Heart right ventricle (tissue), 16 donors: Measurements from ENCODE around the gene MGAM2. TPM values are rescaled to one million over a fixed set of nuclear protein-coding genes. Genes with fewer than 3 reads are reported as not detected.

Experiments used
- ATAC-seq, 8 donors: fragments of 200-7000 bp; cut with Tn5 transposase; one replicate each; pipeline ENCODE4 v1.9.1; 2020; ENCODE audit warnings: mild to moderate bottlenecking in 8 of 8, moderate library complexity in 8 of 8, moderate number of reproducible peaks in 1 of 8
- DNase-seq, 2 donors: peaks; one replicate each; pipeline ENCODE4 v3.0.0-alpha.2; 2020
- H3K27ac ChIP-seq, 10 donors: fragments of 200-600 bp; sonication (generic) in 2 of 10; one replicate each; pipeline versions ENCODE4 v1.5.0 to v1.8.0; 2020 to 2022; ENCODE audit warnings: mild to moderate bottlenecking in 3 of 10
- H3K27me3 ChIP-seq, 7 donors: fragments of 200-600 bp; one replicate each; pipeline ENCODE4 v1.8.0; 2021 to 2022; ENCODE audit warnings: mild to moderate bottlenecking in 2 of 7
- H3K36me3 ChIP-seq, 9 donors: fragments of 200-600 bp; sonication (generic) in 1 of 9; one replicate each; pipeline versions ENCODE4 v1.5.0 to v1.8.0; 2020 to 2022; ENCODE audit warnings: mild to moderate bottlenecking in 2 of 9
- H3K4me1 ChIP-seq, 9 donors: fragments of 200-600 bp; sonication (generic) in 1 of 9; one replicate each; pipeline versions ENCODE4 v1.5.0 to v1.8.0; 2020 to 2022; ENCODE audit warnings: mild to moderate bottlenecking in 4 of 9
- H3K4me3 ChIP-seq, 10 donors: fragments of 200-600 bp; sonication (generic) in 2 of 10; one replicate each; pipeline versions ENCODE4 v1.5.0 to v1.8.0; 2020 to 2022; ENCODE audit warnings: mild to moderate bottlenecking in 7 of 10, moderate library complexity in 2 of 10
- H3K9me3 ChIP-seq, 11 donors: fragments of 200-600 bp in 10 of 11; sonication (generic) in 2 of 11; one replicate each; pipeline versions ENCODE4 v1.5.0 to v1.8.0; 2013 to 2022; ENCODE audit warnings: mild to moderate bottlenecking in 2 of 11, control low read depth in 1 of 11, moderate library complexity in 1 of 11
- WGBS, 2 donors: extraction: QIAGEN DNeasy Blood & Tissue Kit; methylation state at CpG; one replicate each; pipeline ENCODE4 v1.1.7; 2013; ENCODE audit warnings: inconsistent platforms in 1 of 2; 5-methylcytosine and 5-hydroxymethylcytosine counted together
- intact Hi-C, 10 donors: fragments of 100-400 bp; cut with DNase I; formaldehyde crosslinking; loops; one replicate each; pipeline versions ENCODE4 v1.11.1 to v1.14.2; 2022
- polyA plus RNA-seq, 2 donors: library from polyadenylated mRNA; stranded (reverse); fragments of 200-250 nt; gene quantifications; one replicate each; pipeline ENCODE4 v1.2.3, GENCODE V29; 2013
- total RNA-seq, 10 donors: library from RNA; stranded (reverse); fragmentation: NEBNext Ultra II Directional in 3 of 10; extraction: Animal tissue kit (Norgen Biotek cat#: 25700) in 3 of 10; gene quantifications; one replicate each; pipeline versions ENCODE4 v1.2.1 to v1.2.4, GENCODE V29; 2021 to 2023
- TF ChIP-seq, protein P1 (sequence below), 9 donors: fragments of 200-600 bp; sonication (generic) in 2 of 9; IDR thresholded peaks; one replicate each; pipeline versions ENCODE4 v1.5.0 to v1.8.0; 2021 to 2022; ENCODE audit warnings: antibody characterized with exemption in 9 of 9, mild to moderate bottlenecking in 5 of 9, moderate library complexity in 1 of 9
- donor health status: Arrhythmogenic right ventricular cardiomyopathy.
- donor health status: ischemic (EF 13 %, LVEDD 7.1; RV severe dilation, severe dysfunction).
- donor health status: healthy with polysubstance abuse.
- donor health status: DM: no; HTN: yes; CAD: no.
- donor health status: DM: no; HTN: no; CAD: no.
- donor health status: ischemic (EF 25% LVEDD 6.9; RV normal size, moderate dysfunction).
- donor health status: ischemic (EF 25% LVEDD 5.7; RV mildly dilated, moderate dysfunction).
- donor health status: healthy.
- donor health status: DM: yes; HTN: yes; CAD: no.
- donor health status: Ischemic cardiomyopathy.
- donor health status: ischemic (EF 35%, LVEDD 5.7; RV mildly dilated, moderate dysfunction).
- donor health status: nonischemic (EF 11% LVEDD 7.7; RV severe dilation, severe dysfunction).
- donor health status: DM: yes; HTN: yes; CAD: no.
- donor health status: PGD.
- donor health status: ischemic (EF 29% LVEDD 5.4; RV normal size, mild dysfunction).
- donor health status: nonischemic (EF 23%, LVEDD 6.1; RV moderate dilation, normal function).

Gene MGAM2
- total and polyA plus RNA-seq, 12 donors: 0.05 to 0.09 (median 0.08) TPM; not detected in 9

DNA sequence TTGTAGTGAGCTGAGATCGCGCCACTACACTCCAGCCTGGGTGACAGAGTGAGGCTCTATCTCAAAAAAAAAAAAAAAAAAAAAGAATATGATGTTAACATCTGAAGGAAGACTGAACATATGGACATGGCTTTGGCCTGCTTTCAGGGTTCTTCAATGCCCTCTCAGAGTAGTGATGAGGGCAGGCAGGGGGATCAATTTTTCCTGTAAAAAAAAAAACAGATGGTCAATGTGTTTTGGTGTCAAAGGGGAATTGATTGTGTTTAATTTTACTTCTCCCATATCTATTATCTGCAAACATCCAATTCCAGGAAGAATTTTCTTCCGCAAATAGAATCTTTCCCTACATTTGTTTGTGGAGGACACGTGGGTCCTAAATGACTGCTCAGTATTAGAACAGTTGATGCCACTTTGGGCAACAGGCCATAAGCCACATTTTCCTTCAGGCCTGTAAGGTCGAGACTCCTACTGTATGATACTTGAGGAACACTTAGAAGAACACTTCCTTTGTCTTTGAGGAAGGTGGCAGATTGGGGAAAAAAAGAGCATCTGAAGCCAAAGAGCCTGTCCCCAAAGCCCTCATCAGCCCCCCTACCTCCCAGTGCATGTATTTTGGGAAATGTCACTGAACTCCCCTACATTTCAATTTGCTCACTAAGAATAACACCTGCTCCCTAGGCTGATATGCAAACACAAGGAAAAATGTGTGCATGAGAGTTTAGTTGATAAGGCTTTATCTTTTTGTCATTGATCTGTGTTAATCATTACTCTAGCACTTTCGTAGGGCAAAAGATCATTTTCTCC lies 28.3 kb downstream of the MGAM2 start:
- DNase-seq (no peak), ATAC-seq (no peak)
- intact Hi-C loops: no loop called here
- Histone ChIP-seq H3K4me3 (no peak overlapping the region), H3K9me3 (no peaks in the 10 kb centered on the region), H3K4me1 (no peaks in the 10 kb centered on the region), H3K27ac (no peak overlapping the region), H3K36me3 (no peaks in the 10 kb centered on the region), H3K27me3 (no peaks in the 10 kb centered on the region)
- 65 to 66% methylated on average over 6 of the region's 6 CpGs for WGBS, 2 donors
- TF ChIP-seq, protein P1, sequence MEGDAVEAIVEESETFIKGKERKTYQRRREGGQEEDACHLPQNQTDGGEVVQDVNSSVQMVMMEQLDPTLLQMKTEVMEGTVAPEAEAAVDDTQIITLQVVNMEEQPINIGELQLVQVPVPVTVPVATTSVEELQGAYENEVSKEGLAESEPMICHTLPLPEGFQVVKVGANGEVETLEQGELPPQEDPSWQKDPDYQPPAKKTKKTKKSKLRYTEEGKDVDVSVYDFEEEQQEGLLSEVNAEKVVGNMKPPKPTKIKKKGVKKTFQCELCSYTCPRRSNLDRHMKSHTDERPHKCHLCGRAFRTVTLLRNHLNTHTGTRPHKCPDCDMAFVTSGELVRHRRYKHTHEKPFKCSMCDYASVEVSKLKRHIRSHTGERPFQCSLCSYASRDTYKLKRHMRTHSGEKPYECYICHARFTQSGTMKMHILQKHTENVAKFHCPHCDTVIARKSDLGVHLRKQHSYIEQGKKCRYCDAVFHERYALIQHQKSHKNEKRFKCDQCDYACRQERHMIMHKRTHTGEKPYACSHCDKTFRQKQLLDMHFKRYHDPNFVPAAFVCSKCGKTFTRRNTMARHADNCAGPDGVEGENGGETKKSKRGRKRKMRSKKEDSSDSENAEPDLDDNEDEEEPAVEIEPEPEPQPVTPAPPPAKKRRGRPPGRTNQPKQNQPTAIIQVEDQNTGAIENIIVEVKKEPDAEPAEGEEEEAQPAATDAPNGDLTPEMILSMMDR (IDR thresholded peaks at IDR 0.05): no peak

DNA sequence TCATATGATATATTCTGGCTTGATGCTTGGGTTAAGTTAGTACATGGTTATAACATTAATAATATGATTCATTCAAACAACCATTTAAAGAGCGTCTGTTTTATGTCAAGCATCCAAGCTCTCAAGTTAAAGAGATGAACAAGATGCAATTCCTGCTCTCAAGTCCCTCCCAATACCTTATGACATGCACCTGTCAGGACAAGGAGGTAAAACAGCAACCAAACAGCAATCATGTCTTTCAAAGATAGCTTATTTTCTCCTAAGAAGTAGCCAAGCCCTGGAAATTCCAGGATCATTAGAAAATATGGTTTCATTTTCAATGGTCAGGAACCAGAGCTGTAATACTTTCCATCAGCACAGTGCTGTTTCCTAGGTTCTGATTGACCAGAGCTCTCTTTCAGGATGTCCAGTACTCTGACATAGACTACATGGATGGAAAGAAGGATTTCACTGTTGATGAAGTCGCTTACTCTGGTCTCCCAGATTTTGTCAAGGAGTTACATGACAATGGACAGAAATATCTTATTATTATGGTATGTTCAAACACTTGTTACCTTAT lies 29.0 kb downstream of the MGAM2 start:
- no peaks in the 10 kb centered on the region for H3K36me3 ChIP-seq
- no peak overlapping the region for H3K4me3 ChIP-seq
- H3K9me3 ChIP-seq: no peaks in the 10 kb centered on the region
- H3K27ac ChIP-seq: no peak overlapping the region
- TF ChIP-seq, protein P1 (IDR thresholded peaks at IDR 0.05): no peak
- H3K4me1 ChIP-seq: no peaks in the 10 kb centered on the region
- no peak for DNase-seq
- no peak for ATAC-seq
- intact Hi-C loops: no loop called here
- H3K27me3 ChIP-seq: no peaks in the 10 kb centered on the region
- 78 to 80% methylated on average over 2 of the region's 2 CpGs for WGBS, 2 donors

DNA sequence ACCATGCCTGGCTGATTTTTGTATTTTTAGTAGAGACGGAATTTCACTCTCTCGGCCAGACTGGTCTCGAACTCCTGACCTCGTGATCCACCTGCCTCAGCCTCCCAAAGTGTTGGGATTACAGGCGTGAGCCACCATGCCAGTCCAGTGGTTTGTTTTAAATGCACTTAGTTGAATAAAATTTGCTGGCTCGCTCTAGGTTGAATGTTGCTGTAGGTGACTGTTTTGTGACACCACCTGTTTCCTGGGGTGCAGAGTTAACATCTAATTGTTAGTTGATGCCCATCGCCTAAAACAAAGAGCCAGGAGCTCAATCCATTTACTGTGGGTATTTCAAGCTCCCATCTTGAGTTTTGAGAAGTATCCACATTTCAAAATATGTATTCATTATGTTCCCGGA lies 31.2 kb downstream of the MGAM2 start:
- Histone ChIP-seq H3K36me3 (no peaks in the 10 kb centered on the region), H3K4me1 (no peaks in the 10 kb centered on the region), H3K27ac (no peak overlapping the region), H3K4me3 (no peak overlapping the region), H3K9me3 (no peaks in the 10 kb centered on the region), H3K27me3 (no peaks in the 10 kb centered on the region)
- intact Hi-C loops: no loop called here
- WGBS, 2 donors: 87 to 90% methylated on average over 8 of the region's 8 CpGs
- DNase-seq (no peak), ATAC-seq (no peak)
- TF ChIP-seq, protein P1 (IDR thresholded peaks at IDR 0.05): no peak

DNA sequence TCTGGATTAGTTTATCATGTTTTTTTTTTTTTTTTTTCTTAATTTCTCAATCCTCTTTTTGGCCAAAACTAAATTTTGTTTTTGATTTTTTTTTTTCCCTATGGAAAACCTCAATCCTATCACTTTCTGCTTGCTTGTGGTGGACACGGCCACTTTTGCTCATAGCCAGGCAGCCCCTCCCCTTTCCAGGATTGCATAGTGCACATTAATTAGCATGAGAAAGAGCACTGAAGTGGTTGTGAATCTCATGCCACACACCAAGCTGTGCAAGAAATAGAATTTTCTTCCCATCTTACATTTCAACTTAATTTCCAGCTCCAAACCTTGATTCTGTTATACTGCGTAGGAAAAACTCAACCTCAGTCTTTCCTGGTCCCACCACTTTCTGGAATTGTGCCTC lies 34.6 kb downstream of the MGAM2 start:
- no peak for DNase-seq
- no peak overlapping the region for H3K4me3 ChIP-seq
- 61 to 82% methylated on average over 2 of the region's 2 CpGs for WGBS, 2 donors
- no peaks in the 10 kb centered on the region for H3K36me3 ChIP-seq
- no peaks in the 10 kb centered on the region for H3K9me3 ChIP-seq
- H3K27ac ChIP-seq: no peak overlapping the region
- no peaks in the 10 kb centered on the region for H3K27me3 ChIP-seq
- H3K4me1 ChIP-seq: no peaks in the 10 kb centered on the region
- ATAC-seq: no peak
- TF ChIP-seq, protein P1 (IDR thresholded peaks at IDR 0.05): no peak
- intact Hi-C loops: no loop called here
